IPS-18c (cell line): ENCODE measurements around the gene DGKZ.

Experiments
- H3K4me3 ChIP-seq: 2 replicates; pipeline ENCODE4 v1.7.0; 2013; ENCODE audit warnings: low read depth, mild to moderate bottlenecking, low read length, moderate library complexity; ENCODE audit not compliant: insufficient read depth
- H3K9me3 ChIP-seq: one replicate; pipeline ENCODE4 v1.6.1; 2013; ENCODE audit warnings: mild to moderate bottlenecking, low read length, moderate library complexity; ENCODE audit not compliant: control insufficient read depth, insufficient read depth

DGKZ gene

DNA sequence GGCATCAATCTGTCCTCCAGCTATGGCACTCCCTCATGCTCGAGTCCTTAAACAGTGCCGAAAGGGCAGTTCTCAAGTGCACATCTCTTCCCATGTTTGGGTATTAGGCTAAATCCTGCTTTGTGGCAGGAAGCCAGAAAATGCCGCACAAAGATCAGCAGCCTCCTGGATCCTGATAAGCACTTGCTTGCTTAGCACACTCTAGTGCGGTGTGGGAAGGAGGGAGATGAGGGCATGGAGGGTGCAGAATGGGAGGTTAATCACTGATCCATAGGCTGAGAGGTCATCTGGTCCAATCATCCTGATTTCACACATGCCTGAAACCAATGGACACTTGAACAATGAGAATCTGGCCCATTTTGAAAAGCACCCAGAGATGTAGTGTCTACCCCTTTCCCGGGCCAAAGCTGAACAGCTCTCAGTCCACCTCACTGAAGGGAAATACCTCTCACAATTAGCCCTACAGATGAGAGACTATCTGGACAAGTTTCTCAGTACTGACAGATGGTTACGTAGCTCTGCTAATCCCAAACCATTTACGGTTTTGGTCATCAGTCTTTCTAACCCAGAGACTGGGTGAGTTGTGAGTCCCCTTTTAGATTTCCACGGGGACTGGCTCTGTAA is 74.1 kb downstream of the DGKZ start:
- Histone ChIP-seq H3K9me3 (no peaks in the 10 kb centered on the region), H3K4me3 (no peak overlapping the region)

DNA sequence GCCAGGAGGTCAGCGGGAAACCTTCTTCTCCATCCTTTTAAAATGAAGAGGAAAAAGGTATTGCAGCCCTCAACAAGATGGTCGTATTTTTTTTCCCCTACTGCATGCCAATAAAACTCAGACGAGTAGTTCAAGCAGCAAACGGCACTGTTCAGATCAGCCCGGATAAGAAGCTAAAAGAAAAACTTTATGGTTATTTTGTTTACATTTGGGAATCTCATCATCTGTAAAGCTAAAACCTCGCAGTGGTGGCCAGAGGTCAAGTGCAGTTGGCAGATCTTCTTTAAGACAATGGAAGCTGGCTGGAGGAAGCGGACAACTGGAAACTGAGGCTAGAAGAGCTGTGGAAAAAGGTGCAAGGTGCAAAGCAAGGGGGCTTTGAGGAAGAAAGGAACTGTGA is 75.3 kb downstream of the DGKZ start:
- Histone ChIP-seq H3K4me3 (no peak overlapping the region), H3K9me3 (no peaks in the 10 kb centered on the region)

DNA sequence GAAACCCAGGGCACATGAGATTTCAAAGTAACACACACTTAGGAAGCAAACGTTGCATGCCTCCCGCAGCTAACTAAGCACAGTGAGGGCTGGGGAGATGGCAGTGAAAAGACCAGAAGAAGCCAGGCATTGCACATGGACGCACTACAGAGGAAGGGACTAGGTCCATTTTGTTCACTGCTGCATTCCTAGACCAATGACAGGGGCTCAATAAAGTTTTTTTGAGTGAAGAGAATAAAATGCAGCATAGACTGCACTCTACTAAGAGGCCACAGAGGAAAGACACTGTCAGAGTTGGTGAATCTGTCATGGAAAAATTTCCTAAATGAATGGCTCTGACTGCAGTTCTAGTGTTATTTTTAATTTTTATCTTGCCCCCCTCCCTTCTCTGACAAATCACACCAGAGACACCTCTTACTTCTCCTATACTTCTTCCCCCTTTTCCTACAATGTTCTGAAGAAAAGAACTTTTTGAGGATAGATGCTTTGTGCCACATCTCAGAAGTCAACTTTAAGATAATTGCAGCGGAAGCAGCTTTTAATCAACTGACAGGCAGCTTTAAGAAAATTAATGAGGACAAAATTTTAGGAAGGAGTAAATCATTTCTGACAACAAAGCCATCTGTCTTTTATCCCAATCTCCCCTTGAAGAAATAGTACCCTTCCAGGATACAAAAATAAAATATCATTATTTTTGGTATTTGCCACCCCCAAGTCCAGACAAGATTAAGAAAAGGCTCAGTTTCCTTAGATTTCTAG is 79.1 kb downstream of the DGKZ start:
- Histone ChIP-seq H3K4me3 (no peak overlapping the region), H3K9me3 (no peaks in the 10 kb centered on the region)

GRCh38 chr11:46427364-46427763 is 80.1 kb downstream of the DGKZ start:
- Histone ChIP-seq H3K9me3 (no peaks in the 10 kb centered on the region), H3K4me3 (no peak overlapping the region)

- H3K4me3 ChIP-seq: no peak overlapping the region
- no peaks in the 10 kb centered on the region for H3K9me3 ChIP-seq
Measured at GRCh38 chr11:46429717-46430116, 82.5 kb downstream of the DGKZ start.
